H9 (cell line): ENCODE results near the gene DNMT3B. TPM values are rescaled to one million over a fixed set of nuclear protein-coding genes. Genes with fewer than 3 reads are reported as not detected.

Source experiments
- DNase-seq: peaks from one replicate; pipeline ENCODE4 v3.0.0-alpha.2; 2017
- H2AFZ ChIP-seq: one replicate; pipeline ENCODE4 v1.6.1; 2013; ENCODE audit warnings: mild to moderate bottlenecking, low read length, control low read depth, moderate library complexity
- H2AK5ac ChIP-seq: 2 replicates; pipeline ENCODE4 v1.6.1; 2013; ENCODE audit warnings: low read length, control low read depth, mixed read lengths; ENCODE audit not compliant: insufficient read length
- H2BK120ac ChIP-seq: one replicate; pipeline ENCODE4 v1.6.1; 2013; ENCODE audit warnings: low read depth, mild to moderate bottlenecking, low read length, control low read depth, inconsistent platforms; ENCODE audit not compliant: poor library complexity, severe bottlenecking
- H2BK12ac ChIP-seq: 2 replicates; pipeline ENCODE4 v1.6.1; 2013; ENCODE audit warnings: low read length, control low read depth, mixed read lengths, low read depth; ENCODE audit not compliant: insufficient read length
- H2BK15ac ChIP-seq: 2 replicates; pipeline ENCODE4 v1.6.1; 2013; ENCODE audit warnings: low read depth, low read length, control low read depth
- H2BK20ac ChIP-seq: one replicate; pipeline ENCODE4 v1.6.1; 2013; ENCODE audit warnings: low read depth, mild to moderate bottlenecking, low read length, control low read depth, inconsistent platforms; ENCODE audit not compliant: poor library complexity, severe bottlenecking
- H2BK5ac ChIP-seq: 2 replicates; pipeline ENCODE4 v1.6.1; 2013; ENCODE audit warnings: low read length, control low read depth, mixed read lengths; ENCODE audit not compliant: insufficient read length
- H3K14ac ChIP-seq: 2 replicates; pipeline ENCODE4 v1.6.1; 2013; ENCODE audit warnings: low read length, control low read depth; ENCODE audit not compliant: insufficient read depth
- H3K18ac ChIP-seq: 2 replicates; pipeline ENCODE4 v1.6.1; 2013; ENCODE audit warnings: low read depth, mild to moderate bottlenecking, mixed read lengths, low read length, control low read depth; ENCODE audit not compliant: insufficient read length
- H3K23ac ChIP-seq: 2 replicates; pipeline ENCODE4 v1.6.1; 2013; ENCODE audit warnings: low read length, control low read depth, mixed read lengths, low read depth; ENCODE audit not compliant: insufficient read length
- H3K23me2 ChIP-seq: 2 replicates; pipeline ENCODE4 v1.6.1; 2013; ENCODE audit warnings: low read depth, mild to moderate bottlenecking, mixed read lengths, low read length, control low read depth; ENCODE audit not compliant: insufficient read length, poor library complexity, severe bottlenecking
- H3K27ac ChIP-seq: 2 replicates; pipeline ENCODE4 v1.5.1; 2013; ENCODE audit warnings: low read length, control low read depth, mixed read lengths, low read depth; ENCODE audit not compliant: insufficient read length
- H3K27me3 ChIP-seq: 2 replicates; pipeline ENCODE4 v1.6.1; 2013; ENCODE audit warnings: low read length, control low read depth, inconsistent platforms; ENCODE audit not compliant: insufficient read depth
- H3K4ac ChIP-seq: 2 replicates; pipeline ENCODE4 v1.6.1; 2013; ENCODE audit warnings: low read depth, mild to moderate bottlenecking, control low read depth, inconsistent platforms, low read length, moderate library complexity
- H3K4me1 ChIP-seq: 2 replicates; pipeline ENCODE4 v1.6.1; 2013; ENCODE audit warnings: low read length, control low read depth, inconsistent platforms; ENCODE audit not compliant: insufficient read depth
- H3K4me2 ChIP-seq: 2 replicates; pipeline ENCODE4 v1.6.1; 2013; ENCODE audit warnings: low read length, control low read depth, mixed read lengths; ENCODE audit not compliant: insufficient read length, insufficient read depth
- H3K56ac ChIP-seq: 2 replicates; pipeline ENCODE4 v1.6.1; 2013; ENCODE audit warnings: low read depth, mild to moderate bottlenecking, mixed read lengths, low read length, control low read depth; ENCODE audit not compliant: insufficient read length
- H3K79me1 ChIP-seq: 2 replicates; pipeline ENCODE4 v1.6.1; 2013; ENCODE audit warnings: low read depth, mild to moderate bottlenecking, moderate library complexity, low read length, control low read depth, inconsistent platforms; ENCODE audit not compliant: insufficient read depth, poor library complexity, severe bottlenecking
- H3K79me2 ChIP-seq: 2 replicates; pipeline ENCODE4 v1.6.1; 2013; ENCODE audit warnings: low read length, control low read depth, inconsistent platforms; ENCODE audit not compliant: insufficient read depth
- H3K9ac ChIP-seq: 2 replicates; pipeline ENCODE4 v1.6.1; 2013; ENCODE audit warnings: low read length, control low read depth, mixed read lengths; ENCODE audit not compliant: insufficient read length; ENCODE audit errors: extremely low read depth
- H3K9me3 ChIP-seq: one replicate; pipeline ENCODE4 v1.6.1; 2013; ENCODE audit warnings: low read depth, low read length, inconsistent platforms; ENCODE audit not compliant: control insufficient read depth
- H3T11ph ChIP-seq: one replicate; pipeline ENCODE4 v1.6.1; 2013; ENCODE audit warnings: mild to moderate bottlenecking, low read length, control low read depth, inconsistent platforms
- H4K20me1 ChIP-seq: one replicate; pipeline ENCODE4 v1.6.1; 2013; ENCODE audit not compliant: control insufficient read depth, insufficient read length, insufficient read depth
- H4K5ac ChIP-seq: 2 replicates; pipeline ENCODE4 v1.6.1; 2013; ENCODE audit warnings: low read depth, mild to moderate bottlenecking, mixed read lengths, low read length, control low read depth; ENCODE audit not compliant: insufficient read length
- H4K8ac ChIP-seq: replicated peaks from 2 replicates; pipeline ENCODE4 v1.6.1; 2013; ENCODE audit warnings: low read length, control low read depth, mixed read lengths, low read depth; ENCODE audit not compliant: insufficient read length
- H4K91ac ChIP-seq: 2 replicates; pipeline ENCODE4 v1.6.1; 2013; ENCODE audit warnings: low read depth, mild to moderate bottlenecking, moderate library complexity, mixed read lengths, low read length, control low read depth; ENCODE audit not compliant: insufficient read length
- H3K27ac Mint-ChIP-seq, 3 experiments: 2 replicates in 2 of 3; 3 replicates in 1 of 3; pipeline ENCODE4 v1.8.0; 2020 to 2021; ENCODE audit warnings: mixed read lengths in 3 of 3, mild to moderate bottlenecking in 1 of 3, moderate library complexity in 1 of 3
- H3K27me3 Mint-ChIP-seq: 2 replicates; pipeline ENCODE4 v1.8.0; 2021; ENCODE audit warnings: low read depth, mild to moderate bottlenecking, moderate library complexity, mixed read lengths
- H3K36me3 Mint-ChIP-seq, 3 experiments: 2 replicates in 2 of 3; 3 replicates in 1 of 3; pipeline ENCODE4 v1.8.0; 2020 to 2021; ENCODE audit warnings: low read depth in 3 of 3, mixed read lengths in 3 of 3; ENCODE audit not compliant: insufficient read depth in 1 of 3
- H3K4me1 Mint-ChIP-seq, 2 experiments: 2 replicates each; pipeline ENCODE4 v1.8.0; 2020; ENCODE audit warnings: mixed read lengths in 2 of 2
- H3K4me3 Mint-ChIP-seq, 2 experiments: 2 replicates in 1 of 2; 3 replicates in 1 of 2; pipeline ENCODE4 v1.8.0; 2020 to 2021; ENCODE audit warnings: mild to moderate bottlenecking in 2 of 2, mixed read lengths in 2 of 2, moderate library complexity in 1 of 2
- H3K9me3 Mint-ChIP-seq, 2 experiments: 2 replicates in 1 of 2; 3 replicates in 1 of 2; pipeline ENCODE4 v1.8.0; 2020; ENCODE audit warnings: mild to moderate bottlenecking in 2 of 2, mixed read lengths in 2 of 2, moderate library complexity in 1 of 2
- WGBS: extraction: QIAGEN DNeasy Blood & Tissue Kit; methylation state at CpG from one replicate; pipeline ENCODE4 v1.1.7; 2013; ENCODE audit warnings: missing lambda C conversion rate, low lambda C conversion rate, mixed read lengths; ENCODE audit not compliant: insufficient read length; ENCODE audit errors: extremely low coverage; 5-methylcytosine and 5-hydroxymethylcytosine counted together
- total RNA-seq: library from RNA; stranded (reverse); gene quantifications from 2 replicates; pipeline ENCODE4 v1.2.1, GENCODE V29; 2021
- TF ChIP-seq, protein P1 (sequence below): fragments of 200-600 bp; sonication (generic); conservative IDR thresholded peaks from 3 replicates; pipeline ENCODE4 v1.8.0; 2021; ENCODE audit warnings: antibody characterized with exemption, mild to moderate bottlenecking

DNMT3B gene
- total RNA-seq, 1 experiment from 2014 or later: 980 TPM

DNA sequence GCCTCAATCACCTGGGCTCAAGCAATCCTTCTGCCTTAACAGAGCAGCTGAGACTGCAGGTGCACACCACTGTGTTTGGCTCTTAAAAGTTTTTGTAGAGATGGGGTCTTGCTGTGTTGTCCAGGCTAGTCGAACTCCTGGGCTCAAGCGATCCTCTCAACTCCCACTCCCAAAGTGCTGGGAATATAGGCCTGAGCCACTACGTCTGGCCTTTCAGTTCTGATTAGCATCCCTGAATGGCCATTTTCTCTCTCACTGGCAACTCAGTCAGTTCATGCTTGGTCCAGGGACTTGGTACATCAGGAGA lies 28.5 kb downstream of the DNMT3B start:
- H3K9me3 ChIP-seq: no peaks in the 10 kb centered on the region
- H4K20me1 ChIP-seq: no peaks in the 10 kb centered on the region
- H3K4me1 Mint-ChIP-seq: peaks cover 23 to 37% of the 10 kb centered on the region in 2 experiments
- no peak for DNase-seq
- H3K27ac Mint-ChIP-seq: peak overlapping the region in 2 of 3 experiments; percentile 92 to 95; a peak in 4 of 7 replicates
- no peaks in the 10 kb centered on the region for H3K23me2 ChIP-seq
- H2BK15ac ChIP-seq: no peak overlapping the region
- no peak overlapping the region for H2BK12ac ChIP-seq
- no peak overlapping the region for H4K91ac ChIP-seq
- H2AFZ ChIP-seq: no peak overlapping the region
- no peaks in the 10 kb centered on the region for H3K9me3 Mint-ChIP-seq
- no peak overlapping the region for H3K4ac ChIP-seq
- H4K8ac ChIP-seq: no peak overlapping the region
- H3K27me3 ChIP-seq: no peaks in the 10 kb centered on the region
- no peak overlapping the region for H4K5ac ChIP-seq
- no peak overlapping the region for H3K56ac ChIP-seq
- H3K79me1 ChIP-seq: peaks cover 5% of the 10 kb centered on the region
- no peak overlapping the region for H3K4me3 Mint-ChIP-seq
- H2BK120ac ChIP-seq: no peak overlapping the region
- no CpG with 5 or more reads among the region's 3 CpGs for WGBS
- H3K79me2 ChIP-seq: no peaks in the 10 kb centered on the region
- no peak overlapping the region for H3K14ac ChIP-seq
- no peak overlapping the region for H2BK20ac ChIP-seq
- no peak overlapping the region for H2BK5ac ChIP-seq
- H3K27me3 Mint-ChIP-seq: peaks cover 2% of the 10 kb centered on the region; the same call in 1 of the 2 replicates
- TF ChIP-seq, protein P1, sequence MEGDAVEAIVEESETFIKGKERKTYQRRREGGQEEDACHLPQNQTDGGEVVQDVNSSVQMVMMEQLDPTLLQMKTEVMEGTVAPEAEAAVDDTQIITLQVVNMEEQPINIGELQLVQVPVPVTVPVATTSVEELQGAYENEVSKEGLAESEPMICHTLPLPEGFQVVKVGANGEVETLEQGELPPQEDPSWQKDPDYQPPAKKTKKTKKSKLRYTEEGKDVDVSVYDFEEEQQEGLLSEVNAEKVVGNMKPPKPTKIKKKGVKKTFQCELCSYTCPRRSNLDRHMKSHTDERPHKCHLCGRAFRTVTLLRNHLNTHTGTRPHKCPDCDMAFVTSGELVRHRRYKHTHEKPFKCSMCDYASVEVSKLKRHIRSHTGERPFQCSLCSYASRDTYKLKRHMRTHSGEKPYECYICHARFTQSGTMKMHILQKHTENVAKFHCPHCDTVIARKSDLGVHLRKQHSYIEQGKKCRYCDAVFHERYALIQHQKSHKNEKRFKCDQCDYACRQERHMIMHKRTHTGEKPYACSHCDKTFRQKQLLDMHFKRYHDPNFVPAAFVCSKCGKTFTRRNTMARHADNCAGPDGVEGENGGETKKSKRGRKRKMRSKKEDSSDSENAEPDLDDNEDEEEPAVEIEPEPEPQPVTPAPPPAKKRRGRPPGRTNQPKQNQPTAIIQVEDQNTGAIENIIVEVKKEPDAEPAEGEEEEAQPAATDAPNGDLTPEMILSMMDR: no peak
- H2AK5ac ChIP-seq: no peak overlapping the region
- no peak overlapping the region for H3T11ph ChIP-seq
- H3K9ac ChIP-seq: no peak overlapping the region
- H3K4me2 ChIP-seq: no peak overlapping the region
- H3K36me3 Mint-ChIP-seq: peaks cover 83 to 99% (median 98%) of the 10 kb centered on the region in 3 experiments
- H3K18ac ChIP-seq: no peak overlapping the region
- no peaks in the 10 kb centered on the region for H3K4me1 ChIP-seq
- H3K23ac ChIP-seq: no peak overlapping the region
- H3K27ac ChIP-seq: no peak overlapping the region
